AG04449 (cell line): ENCODE results near the gene SLC28A1.

Experiments
- CTCF ChIA-PET: fragments of 350-600 bp; formaldehyde crosslinking; extraction: SDS; loops from one replicate; lab custom pipeline; 2021; ENCODE audit warnings: antibody characterized with exemption; lab: Yijun Ruan, JAX
- POLR2A ChIA-PET: fragments of 400-600, 350-600 bp; formaldehyde crosslinking; extraction: SDS; loops from one replicate; lab custom pipeline; 2020; ENCODE audit warnings: antibody characterized with exemption, inconsistent platforms; lab: Yijun Ruan, JAX
- DNase-seq: peaks from one replicate; pipeline ENCODE4 v3.0.0-alpha.2; 2010; ENCODE audit warnings: low read depth, low spot score
- H3K4me3 ChIP-seq: 2 replicates; pipeline ENCODE4 v1.5.1; 2011; ENCODE audit warnings: low read depth, mild to moderate bottlenecking, control low read depth, low read length
- CTCF ChIP-seq: IDR thresholded peaks from one replicate; pipeline ENCODE4 v1.5.1; 2011; ENCODE audit warnings: mild to moderate bottlenecking, moderate library complexity, low read length, control low read depth, inconsistent platforms; ENCODE audit not compliant: insufficient read depth; ENCODE audit errors: missing control alignments

The SLC28A1 gene

GRCh38 chr15:84890670-84891162 lies 6.3 kb downstream of the SLC28A1 start:
- TF ChIP-seq CTCF: no peak
- H3K4me3 ChIP-seq: no peak overlapping the region
- ChIA-PET CTCF (interaction anchor here (2.2 kb wide), 1 partner anchor 13 kb away, joined by 9 read pairs; no protein-coding TSS in a partner anchor), POLR2A (no interaction called here)
- no peak for DNase-seq

GRCh38 chr15:84891339-84891738 lies 6.9 kb downstream of the SLC28A1 start:
- TF ChIP-seq CTCF: no peak
- H3K4me3 ChIP-seq: no peak overlapping the region
- no peak for DNase-seq
- ChIA-PET CTCF (interaction anchor here (2.2 kb wide), 1 partner anchor 13 kb away, joined by 9 read pairs; no protein-coding TSS in a partner anchor), POLR2A (no interaction called here)

GRCh38 chr15:84892786-84893307 lies 8.4 kb downstream of the SLC28A1 start:
- no peak for DNase-seq
- CTCF ChIA-PET: no interaction called here
- H3K4me3 ChIP-seq: no peak overlapping the region
- POLR2A ChIA-PET: no interaction called here
- no peak for TF ChIP-seq CTCF

GRCh38 chr15:84893607-84894006 lies 9.1 kb downstream of the SLC28A1 start:
- CTCF ChIA-PET: no interaction called here
- DNase-seq: no peak
- TF ChIP-seq CTCF: no peak
- POLR2A ChIA-PET: no interaction called here
- H3K4me3 ChIP-seq: no peak overlapping the region

- DNase-seq: no peak
- no peak for TF ChIP-seq CTCF
- POLR2A ChIA-PET: no interaction called here
- H3K4me3 ChIP-seq: no peak overlapping the region
- CTCF ChIA-PET: interaction anchor here (0.9 kb wide), 1 partner anchor 17 kb away, joined by 3 read pairs; no protein-coding TSS in a partner anchor
Observed at GRCh38 chr15:84894736-84895425, 10.4 kb downstream of the SLC28A1 start.

- DNase-seq: no peak
- ChIA-PET POLR2A (interaction anchor here (0.6 kb wide), 1 partner anchor 21 kb away, joined by 5 read pairs; no protein-coding TSS in a partner anchor), CTCF (interaction anchor here (1.0 kb wide), 1 partner anchor 12 kb away, joined by 3 read pairs; no protein-coding TSS in a partner anchor)
- H3K4me3 ChIP-seq: no peak overlapping the region
- TF ChIP-seq CTCF: no peak
Observed at GRCh38 chr15:84898761-84899160, 14.3 kb downstream of the SLC28A1 start.
